NCI-H2107 treated with DMSO at 0.1 percent for 48 hours (cell line): ENCODE data around the gene ZNF219.
"Not testable (repeated sequence)": the region's sequence is repeated elsewhere in the genome, so short reads cannot be mapped to it uniquely, and the experiment has no call there.

Experiments
- DNase-seq: peaks from one replicate; lab custom pipeline; 2025; ENCODE audit not compliant: unreplicated experiment; lab: John Stamatoyannopoulos, UW

Gene ZNF219

DNA sequence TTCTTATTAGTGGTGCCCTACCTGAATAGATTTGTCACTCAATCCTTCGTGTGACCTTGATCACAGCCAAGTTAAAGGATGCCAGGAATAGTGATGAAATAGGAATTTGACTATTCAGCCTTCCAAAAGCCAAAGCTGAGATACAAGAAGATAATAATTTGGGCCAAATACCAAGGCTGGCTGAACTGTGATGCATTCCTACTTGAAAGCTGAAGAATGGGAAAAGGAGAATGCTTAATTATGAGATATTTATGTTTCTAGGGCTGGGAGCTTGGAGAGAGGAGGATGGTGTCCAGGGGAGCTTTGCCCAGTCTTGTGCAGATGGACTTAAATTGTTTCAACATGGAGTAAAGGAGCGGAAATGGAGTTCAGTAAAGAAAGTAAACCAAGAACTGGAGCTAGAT lies 51.1 kb downstream of the ZNF219 start:
- DNase-seq: no peak

GRCh38 chr14:21043974-21044618 lies 54.4 kb downstream of the ZNF219 start:
- no peak for DNase-seq

DNA sequence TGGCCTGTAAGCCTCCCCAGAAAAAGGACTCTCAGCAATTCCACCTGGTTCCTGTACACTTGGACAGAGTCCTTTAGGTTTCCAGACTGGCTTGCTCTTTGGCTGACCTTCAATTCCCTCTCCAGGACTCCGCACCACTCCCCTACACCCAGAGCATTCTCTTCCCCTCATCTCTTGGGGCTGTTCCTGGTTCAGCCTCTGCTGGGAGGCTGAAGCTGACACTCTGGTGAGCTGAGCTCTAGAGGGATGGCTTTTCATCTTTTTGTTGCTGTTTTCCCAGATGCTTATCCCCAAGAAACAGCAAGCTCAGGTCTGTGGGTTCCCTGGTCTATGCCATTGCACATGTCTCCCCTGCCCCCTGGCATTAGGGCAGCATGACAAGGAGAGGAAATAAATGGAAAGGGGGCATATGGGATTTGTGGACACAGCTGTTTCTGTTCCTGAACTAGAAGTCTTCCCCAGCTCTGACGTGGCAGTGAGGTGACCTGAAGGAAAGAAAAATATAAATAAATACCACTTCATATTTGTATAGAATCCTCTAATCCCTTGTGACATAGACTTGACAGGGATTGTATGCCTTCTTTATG lies 55.0 kb downstream of the ZNF219 start:
- no peak for DNase-seq

GRCh38 chr14:21042918-21043317 lies 55.5 kb downstream of the ZNF219 start:
- no peak for DNase-seq

DNA sequence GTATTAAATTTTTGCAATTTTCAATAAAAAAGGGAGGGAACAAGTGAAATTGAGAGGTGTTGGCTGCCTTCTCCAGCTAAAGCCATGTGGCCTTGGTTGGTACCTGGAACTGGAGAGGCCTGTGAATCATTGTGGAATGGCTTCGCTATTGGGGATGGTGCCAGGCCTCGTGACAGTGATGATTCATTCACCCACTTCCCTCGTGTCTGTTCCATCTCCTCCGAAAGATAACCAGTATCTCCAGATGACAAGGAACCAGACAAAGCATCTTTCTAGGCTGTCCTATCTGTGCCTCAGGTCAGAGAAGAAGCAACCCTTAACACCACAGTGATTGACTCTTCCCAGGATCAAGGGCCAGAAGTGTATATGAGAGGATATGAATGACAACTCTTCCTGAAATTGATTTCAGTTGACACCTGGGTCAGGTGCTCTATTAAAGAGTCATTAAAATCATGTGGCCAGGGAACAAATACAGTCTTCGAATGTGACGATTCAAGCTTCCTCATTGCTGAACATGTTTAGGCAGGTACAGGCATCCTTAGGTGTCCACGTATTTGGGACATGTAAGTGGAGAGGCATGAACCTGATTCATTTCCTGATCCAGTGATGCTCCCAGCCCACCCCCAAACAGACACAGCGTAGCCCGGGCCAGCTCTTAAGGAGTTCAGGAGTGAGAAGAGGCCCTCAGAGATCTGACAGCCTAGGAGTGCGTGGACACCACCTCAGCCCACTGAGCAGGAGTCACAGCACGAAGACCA lies 56.6 kb downstream of the ZNF219 start, which contains the start of gene RNASE7:
Gene RNASE7 (plus strand): TSS at position 687 of the 758 bp plus-strand sequence. CDS start 631 bp downstream, outside the sequence.
- DNase-seq: no peak

GRCh38 chr14:21040941-21041340 lies 57.5 kb downstream of the ZNF219 start:
- DNase-seq: not testable (repeated sequence)

DNA sequence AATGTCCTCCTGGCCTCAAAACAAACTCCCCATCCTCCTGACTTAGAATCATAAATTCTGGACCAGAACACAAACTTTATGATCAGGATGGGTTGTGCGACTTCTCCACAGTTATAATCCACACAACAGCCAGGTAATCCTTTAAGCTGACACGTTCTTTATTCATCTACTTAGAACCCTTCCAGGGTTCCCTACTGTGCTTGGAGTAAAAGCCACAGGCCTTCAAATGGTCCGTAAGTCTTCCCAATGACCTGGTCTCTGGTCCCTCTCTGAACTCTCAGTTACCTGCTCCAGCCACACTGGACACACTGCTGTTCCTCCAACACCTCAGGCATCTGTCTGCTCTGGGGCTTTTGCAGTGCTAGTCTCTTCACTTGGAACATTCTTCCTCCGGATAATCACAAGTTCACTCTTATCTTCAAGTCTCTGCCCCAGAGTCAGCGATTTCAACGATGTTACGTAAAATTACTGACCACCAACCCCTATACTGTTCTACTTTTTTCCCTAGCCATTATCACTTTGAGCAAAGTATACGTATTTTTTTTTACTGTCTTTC lies 58.0 kb downstream of the ZNF219 start:
- no peak for DNase-seq
